ENCODE measurements around the gene PCDHGA1.

PCDHGA1 gene

DNA sequence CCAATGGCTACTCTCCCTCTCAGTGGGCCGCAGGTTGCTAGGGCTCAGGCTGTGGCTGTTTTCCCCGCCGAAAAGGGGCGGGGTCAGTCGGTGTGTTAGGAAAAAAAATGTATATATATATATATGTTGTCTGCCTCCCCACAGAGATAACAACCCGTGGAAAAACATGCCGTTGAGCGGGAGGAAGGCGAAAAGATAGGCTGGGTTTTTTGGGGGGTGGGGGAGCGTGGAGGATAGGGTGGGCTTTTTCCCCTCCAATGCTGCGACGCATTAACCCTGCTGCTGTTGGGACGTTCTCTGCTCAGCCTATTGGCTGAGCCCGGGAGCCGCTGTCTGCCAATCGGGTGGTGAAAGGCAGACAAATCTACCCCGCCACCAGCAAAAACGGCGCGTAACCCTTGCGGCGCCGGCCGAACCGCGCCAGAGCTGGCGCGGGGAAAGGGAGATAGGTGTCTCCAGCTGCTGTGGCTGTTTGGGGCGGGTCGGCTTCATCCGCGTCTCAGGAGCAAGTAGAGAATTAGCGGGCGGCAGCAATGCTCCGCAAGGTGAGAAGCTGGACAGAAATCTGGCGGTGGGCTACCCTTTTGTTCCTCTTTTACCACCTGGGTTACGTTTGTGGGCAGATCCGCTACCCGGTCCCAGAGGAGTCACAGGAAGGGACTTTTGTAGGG, 154.5 kb downstream of the PCDHGA1 start, which contains the start of gene PCDHGC4:
Gene PCDHGC4, plus strand, starts transcription at position 390 of the 671 bp plus-strand sequence. Its CDS starts 144 bp downstream, at position 534.
- TF ChIP-seq, protein P1, sequence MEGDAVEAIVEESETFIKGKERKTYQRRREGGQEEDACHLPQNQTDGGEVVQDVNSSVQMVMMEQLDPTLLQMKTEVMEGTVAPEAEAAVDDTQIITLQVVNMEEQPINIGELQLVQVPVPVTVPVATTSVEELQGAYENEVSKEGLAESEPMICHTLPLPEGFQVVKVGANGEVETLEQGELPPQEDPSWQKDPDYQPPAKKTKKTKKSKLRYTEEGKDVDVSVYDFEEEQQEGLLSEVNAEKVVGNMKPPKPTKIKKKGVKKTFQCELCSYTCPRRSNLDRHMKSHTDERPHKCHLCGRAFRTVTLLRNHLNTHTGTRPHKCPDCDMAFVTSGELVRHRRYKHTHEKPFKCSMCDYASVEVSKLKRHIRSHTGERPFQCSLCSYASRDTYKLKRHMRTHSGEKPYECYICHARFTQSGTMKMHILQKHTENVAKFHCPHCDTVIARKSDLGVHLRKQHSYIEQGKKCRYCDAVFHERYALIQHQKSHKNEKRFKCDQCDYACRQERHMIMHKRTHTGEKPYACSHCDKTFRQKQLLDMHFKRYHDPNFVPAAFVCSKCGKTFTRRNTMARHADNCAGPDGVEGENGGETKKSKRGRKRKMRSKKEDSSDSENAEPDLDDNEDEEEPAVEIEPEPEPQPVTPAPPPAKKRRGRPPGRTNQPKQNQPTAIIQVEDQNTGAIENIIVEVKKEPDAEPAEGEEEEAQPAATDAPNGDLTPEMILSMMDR (conservative IDR thresholded peaks at IDR 0.05; ENCODE audit: low read depth, low read length), result no peak
- no peak for DNase-seq (ENCODE audit: low read depth)
- peak within 1 kb of the TSS; percentile 62 for H3K4me3 ChIP-seq (ENCODE audit: low read length)

DNA sequence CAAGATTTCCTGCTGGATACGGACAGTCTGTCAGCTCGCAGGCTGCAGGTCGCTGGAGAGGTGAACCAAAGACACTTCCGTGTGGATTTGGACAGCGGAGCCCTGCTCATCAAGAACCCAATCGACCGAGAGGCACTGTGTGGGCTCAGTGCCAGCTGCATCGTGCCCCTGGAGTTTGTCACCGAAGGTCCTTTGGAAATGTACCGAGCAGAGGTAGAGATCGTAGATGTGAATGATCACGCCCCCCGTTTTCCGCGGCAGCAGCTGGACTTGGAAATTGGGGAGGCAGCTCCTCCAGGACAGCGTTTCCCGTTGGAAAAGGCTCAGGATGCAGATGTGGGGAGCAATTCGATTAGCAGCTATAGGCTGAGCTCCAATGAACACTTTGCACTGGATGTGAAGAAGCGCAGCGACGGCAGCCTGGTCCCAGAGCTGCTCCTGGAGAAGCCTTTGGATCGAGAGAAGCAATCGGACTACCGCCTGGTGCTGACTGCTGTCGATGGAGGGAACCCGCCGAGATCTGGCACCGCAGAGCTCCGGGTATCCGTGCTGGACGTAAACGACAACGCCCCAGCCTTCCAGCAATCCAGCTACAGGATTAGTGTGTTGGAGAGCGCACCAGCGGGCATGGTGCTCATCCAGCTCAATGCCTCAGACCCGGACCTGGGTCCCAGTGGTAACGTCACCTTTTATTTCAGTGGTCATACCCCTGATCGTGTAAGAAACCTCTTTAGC, 155.2 kb downstream of the PCDHGA1 start:
- TF ChIP-seq, protein P1 (conservative IDR thresholded peaks at IDR 0.05; ENCODE audit: low read depth, low read length), result no peak
- DNase-seq (ENCODE audit: low read depth), result no peak
- H3K4me3 ChIP-seq (ENCODE audit: low read length), result peak overlapping the region; percentile 62

DNA sequence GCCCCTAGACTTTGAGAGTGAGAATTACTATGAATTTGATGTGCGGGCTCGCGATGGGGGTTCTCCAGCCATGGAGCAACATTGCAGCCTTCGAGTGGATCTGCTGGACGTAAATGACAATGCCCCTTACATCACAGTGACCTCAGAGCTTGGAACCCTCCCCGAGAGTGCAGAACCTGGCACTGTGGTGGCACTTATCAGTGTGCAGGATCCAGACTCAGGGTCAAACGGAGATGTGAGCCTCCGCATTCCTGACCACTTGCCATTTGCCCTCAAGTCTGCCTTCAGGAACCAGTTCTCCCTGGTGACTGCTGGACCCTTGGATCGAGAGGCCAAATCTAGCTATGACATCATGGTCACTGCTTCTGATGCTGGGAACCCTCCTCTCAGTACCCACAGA, 155.8 kb downstream of the PCDHGA1 start:
- DNase-seq (ENCODE audit: low read depth), result no peak
- H3K4me3 ChIP-seq (ENCODE audit: low read length), result no peak overlapping the region
- TF ChIP-seq, protein P1 (conservative IDR thresholded peaks at IDR 0.05; ENCODE audit: low read depth, low read length), result no peak

- DNase-seq (ENCODE audit: low read depth), result no peak
- TF ChIP-seq, protein P1 (conservative IDR thresholded peaks at IDR 0.05; ENCODE audit: low read depth, low read length), result no peak
- H3K4me3 ChIP-seq (ENCODE audit: low read length), result no peak overlapping the region
Measured at GRCh38 chr5:141487131-141487530, 156.8 kb downstream of the PCDHGA1 start.

DNA sequence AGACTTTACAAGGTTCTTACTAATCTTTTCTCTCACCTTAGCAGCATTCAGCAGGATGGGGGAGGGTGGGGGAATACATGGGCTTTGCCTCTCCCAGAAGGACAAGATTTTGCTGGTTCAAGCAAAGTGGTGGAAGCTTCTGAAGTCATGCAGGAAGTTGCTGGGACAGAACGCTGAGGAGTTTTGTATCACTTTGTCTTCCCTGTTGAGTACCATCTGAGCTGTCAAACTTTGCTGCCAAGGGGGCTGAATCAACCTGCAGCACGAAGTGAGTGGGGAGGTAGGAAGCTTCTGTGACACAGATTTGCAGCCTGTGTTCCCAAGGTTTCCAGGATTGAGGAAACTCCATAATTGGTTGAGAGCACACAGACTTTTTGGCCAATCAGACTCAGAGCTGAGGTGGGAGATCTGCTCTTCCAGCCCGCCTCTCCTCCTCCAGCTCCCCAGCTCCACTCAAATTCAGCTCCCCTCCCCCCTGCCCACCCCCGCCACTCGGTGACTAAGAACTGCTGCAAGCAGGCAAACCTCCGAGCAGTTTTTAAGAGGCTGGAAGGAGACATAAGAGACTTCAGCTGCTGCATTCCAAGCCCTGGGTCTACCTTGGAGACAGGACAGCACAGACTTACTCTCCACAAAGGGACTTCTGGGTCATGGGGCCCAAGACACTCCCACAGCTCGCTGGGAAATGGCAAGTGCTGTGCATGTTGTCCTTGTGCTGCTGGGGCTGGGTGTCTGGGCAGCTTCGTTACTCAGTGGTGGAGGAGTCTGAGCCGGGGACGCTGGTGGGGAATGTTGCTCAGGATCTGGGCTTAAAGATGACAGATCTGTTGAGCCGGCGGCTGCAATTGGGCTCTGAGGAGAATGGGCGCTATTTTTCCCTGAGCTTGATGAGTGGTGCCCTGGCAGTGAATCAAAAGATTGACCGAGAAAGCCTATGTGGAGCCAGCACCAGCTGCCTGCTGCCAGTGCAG, 158.6 kb downstream of the PCDHGA1 start, which contains the start of gene PCDHGC5:
Gene PCDHGC5, plus strand, starts transcription at position 491 of the 971 bp plus-strand sequence. Its CDS starts 160 bp downstream, at position 651.
- H3K4me3 ChIP-seq (ENCODE audit: low read length), result no peak within 1 kb of the TSS
- TF ChIP-seq, protein P1 (conservative IDR thresholded peaks at IDR 0.05; ENCODE audit: low read depth, low read length), result no peak
- no peak for DNase-seq (ENCODE audit: low read depth)

- TF ChIP-seq, protein P1 (conservative IDR thresholded peaks at IDR 0.05; ENCODE audit: low read depth, low read length), result no peak
- no peak for DNase-seq (ENCODE audit: low read depth)
- H3K4me3 ChIP-seq (ENCODE audit: low read length), result no peak overlapping the region
Measured at GRCh38 chr5:141489841-141490240, 159.5 kb downstream of the PCDHGA1 start.

All from retinal pigment epithelial cell (primary cell).